Gastroesophageal sphincter (tissue), 4 donors: ENCODE data around the gene CYP46A1. TPM values are rescaled to one million over a fixed set of nuclear protein-coding genes. Genes with fewer than 3 reads are reported as not detected.
A peak's percentile ranks its signal among the peaks of the same experiment; 100 is the strongest.

Experiments used
- ATAC-seq: fragments of 150-250 bp; one replicate; pipeline ENCODE4 v1.9.1; 2016; ENCODE audit warnings: mild to moderate bottlenecking, moderate library complexity
- H3K27ac ChIP-seq, 4 donors: fragments of 200-600 bp; sonication (generic) in 3 of 4; 1 replicate in 3 of 4; 2 replicates in 1 of 4; pipeline ENCODE4 v1.5.1; 2016 to 2019
- H3K27me3 ChIP-seq: fragments of 200-600 bp; sonication (generic); one replicate; pipeline ENCODE4 v1.5.1; 2019
- H3K36me3 ChIP-seq, 2 donors: fragments of 200-600 bp; sonication (generic); one replicate each; pipeline ENCODE4 v1.5.1; 2019; ENCODE audit warnings: control low read depth in 1 of 2
- H3K4me1 ChIP-seq, 3 donors: fragments of 200-600 bp; sonication (generic); 1 replicate in 2 of 3; 2 replicates in 1 of 3; pipeline ENCODE4 v1.5.1; 2016 to 2019; ENCODE audit warnings: control low read depth in 2 of 3
- H3K4me3 ChIP-seq, 2 donors: fragments of 200-600 bp; sonication (generic); one replicate each; pipeline ENCODE4 v1.5.1; 2019; ENCODE audit warnings: mild to moderate bottlenecking in 1 of 2, moderate library complexity in 1 of 2
- H3K9me3 ChIP-seq, 3 donors: fragments of 200-600 bp; sonication (generic); one replicate each; pipeline ENCODE4 v1.5.1; 2017 to 2019; ENCODE audit warnings: control low read depth in 2 of 3
- EP300 ChIP-seq: sonication (generic); formaldehyde crosslinking; IDR thresholded peaks from one replicate; pipeline ENCODE4 v1.6.1; 2017; ENCODE audit warnings: antibody characterized with exemption, mild to moderate bottlenecking
- POLR2A ChIP-seq, 2 donors: fragments of 450-650 bp; IDR thresholded peaks; one replicate each; pipeline ENCODE4 v1.6.1; 2017; ENCODE audit warnings: antibody characterized with exemption in 2 of 2, mild to moderate bottlenecking in 2 of 2, moderate library complexity in 1 of 2
- POLR2AphosphoS5 ChIP-seq: sonication (generic); formaldehyde crosslinking; IDR thresholded peaks from one replicate; pipeline ENCODE4 v1.6.1; 2017; ENCODE audit warnings: antibody characterized with exemption
- WGBS, 2 donors: methylation state at CpG; one replicate each; pipeline ENCODE4 v1.1.5; 2018; ENCODE audit warnings: low coverage in 1 of 2; 5-methylcytosine and 5-hydroxymethylcytosine counted together
- total RNA-seq, 4 donors: library from RNA; depleted of rRNA; stranded (reverse); fragments of >200 nt; gene quantifications; one replicate each; pipeline ENCODE4 v1.1.0, GENCODE V29; 2016
- TF ChIP-seq, protein P1 (sequence below), 4 experiments: fragments of 200-600 bp in 2 of 4; fragments of 450-650 bp in 2 of 4; sonication (generic) in 1 of 4; IDR thresholded peaks; one replicate each; pipeline ENCODE4 v1.5.1; 2017 to 2019; ENCODE audit warnings: antibody characterized with exemption in 4 of 4, mild to moderate bottlenecking in 2 of 4, moderate library complexity in 2 of 4

CYP46A1 gene
- total RNA-seq, 4 donors from 2014 or later, result 0.78 to 1.4 (median 0.94) TPM; not detected in 1

DNA sequence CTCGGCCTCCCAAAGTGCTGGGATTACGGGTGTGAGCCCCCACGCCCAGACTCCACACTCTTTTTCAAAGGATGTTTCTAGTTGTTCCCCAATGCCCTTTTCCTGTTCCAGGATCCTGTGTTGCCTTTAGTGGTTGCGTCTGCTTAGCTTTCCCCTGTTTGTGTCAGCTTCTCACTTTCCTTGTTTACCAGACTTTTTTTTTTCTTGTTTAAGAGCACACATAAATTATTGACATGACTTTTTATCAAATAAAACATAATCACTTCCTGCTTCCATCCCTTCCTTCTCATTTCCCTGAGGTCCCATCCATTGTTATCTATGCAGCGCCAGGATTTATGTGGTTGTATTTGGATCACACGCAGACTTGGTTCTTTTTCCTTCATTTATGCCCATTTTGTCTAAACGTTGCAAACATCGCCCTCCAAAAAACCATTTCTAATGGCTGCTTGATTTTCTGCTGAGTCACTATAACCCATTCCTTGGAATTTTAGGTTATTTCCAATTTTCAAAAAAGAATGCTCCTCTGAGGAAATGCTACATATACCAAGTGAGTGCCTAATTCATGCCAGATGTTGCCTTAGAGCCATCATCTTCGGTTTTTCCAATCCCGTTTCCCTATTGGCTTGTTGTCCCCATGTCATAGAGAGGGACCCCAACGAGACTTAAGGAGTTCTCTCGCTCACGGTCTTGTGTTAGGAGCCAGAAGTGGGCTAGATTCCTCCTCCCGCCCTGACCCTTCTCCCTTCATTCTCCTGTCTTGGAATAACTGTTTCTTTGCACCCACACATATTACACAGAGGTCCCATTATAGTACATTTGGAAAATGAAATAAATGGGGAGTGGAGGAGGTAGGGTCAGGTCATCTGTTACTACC is 13.5 kb upstream of the CYP46A1 start:
- H3K4me3 ChIP-seq, result no peak overlapping the region
- peak overlapping the region in 1 of 4 donors; percentile 7 for H3K27ac ChIP-seq
- H3K9me3 ChIP-seq, result no peaks in the 10 kb centered on the region
- peaks cover 0 to 17% of the 10 kb centered on the region in 2 donors for H3K36me3 ChIP-seq
- H3K27me3 ChIP-seq, result peaks cover 13% of the 10 kb centered on the region
- TF ChIP-seq EP300 (no peak), POLR2AphosphoS5 (no peak), POLR2A (IDR thresholded peaks at IDR 0.05) (no peak)
- TF ChIP-seq, protein P1, sequence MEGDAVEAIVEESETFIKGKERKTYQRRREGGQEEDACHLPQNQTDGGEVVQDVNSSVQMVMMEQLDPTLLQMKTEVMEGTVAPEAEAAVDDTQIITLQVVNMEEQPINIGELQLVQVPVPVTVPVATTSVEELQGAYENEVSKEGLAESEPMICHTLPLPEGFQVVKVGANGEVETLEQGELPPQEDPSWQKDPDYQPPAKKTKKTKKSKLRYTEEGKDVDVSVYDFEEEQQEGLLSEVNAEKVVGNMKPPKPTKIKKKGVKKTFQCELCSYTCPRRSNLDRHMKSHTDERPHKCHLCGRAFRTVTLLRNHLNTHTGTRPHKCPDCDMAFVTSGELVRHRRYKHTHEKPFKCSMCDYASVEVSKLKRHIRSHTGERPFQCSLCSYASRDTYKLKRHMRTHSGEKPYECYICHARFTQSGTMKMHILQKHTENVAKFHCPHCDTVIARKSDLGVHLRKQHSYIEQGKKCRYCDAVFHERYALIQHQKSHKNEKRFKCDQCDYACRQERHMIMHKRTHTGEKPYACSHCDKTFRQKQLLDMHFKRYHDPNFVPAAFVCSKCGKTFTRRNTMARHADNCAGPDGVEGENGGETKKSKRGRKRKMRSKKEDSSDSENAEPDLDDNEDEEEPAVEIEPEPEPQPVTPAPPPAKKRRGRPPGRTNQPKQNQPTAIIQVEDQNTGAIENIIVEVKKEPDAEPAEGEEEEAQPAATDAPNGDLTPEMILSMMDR (IDR thresholded peaks at IDR 0.05), result no peak
- WGBS, 2 donors, result 80 to 97% methylated on average over 4 to 14 of the region's 14 CpGs
- H3K4me1 ChIP-seq, result peaks cover 0 to 12% (median 0%) of the 10 kb centered on the region in 3 donors
- no peak for ATAC-seq

DNA sequence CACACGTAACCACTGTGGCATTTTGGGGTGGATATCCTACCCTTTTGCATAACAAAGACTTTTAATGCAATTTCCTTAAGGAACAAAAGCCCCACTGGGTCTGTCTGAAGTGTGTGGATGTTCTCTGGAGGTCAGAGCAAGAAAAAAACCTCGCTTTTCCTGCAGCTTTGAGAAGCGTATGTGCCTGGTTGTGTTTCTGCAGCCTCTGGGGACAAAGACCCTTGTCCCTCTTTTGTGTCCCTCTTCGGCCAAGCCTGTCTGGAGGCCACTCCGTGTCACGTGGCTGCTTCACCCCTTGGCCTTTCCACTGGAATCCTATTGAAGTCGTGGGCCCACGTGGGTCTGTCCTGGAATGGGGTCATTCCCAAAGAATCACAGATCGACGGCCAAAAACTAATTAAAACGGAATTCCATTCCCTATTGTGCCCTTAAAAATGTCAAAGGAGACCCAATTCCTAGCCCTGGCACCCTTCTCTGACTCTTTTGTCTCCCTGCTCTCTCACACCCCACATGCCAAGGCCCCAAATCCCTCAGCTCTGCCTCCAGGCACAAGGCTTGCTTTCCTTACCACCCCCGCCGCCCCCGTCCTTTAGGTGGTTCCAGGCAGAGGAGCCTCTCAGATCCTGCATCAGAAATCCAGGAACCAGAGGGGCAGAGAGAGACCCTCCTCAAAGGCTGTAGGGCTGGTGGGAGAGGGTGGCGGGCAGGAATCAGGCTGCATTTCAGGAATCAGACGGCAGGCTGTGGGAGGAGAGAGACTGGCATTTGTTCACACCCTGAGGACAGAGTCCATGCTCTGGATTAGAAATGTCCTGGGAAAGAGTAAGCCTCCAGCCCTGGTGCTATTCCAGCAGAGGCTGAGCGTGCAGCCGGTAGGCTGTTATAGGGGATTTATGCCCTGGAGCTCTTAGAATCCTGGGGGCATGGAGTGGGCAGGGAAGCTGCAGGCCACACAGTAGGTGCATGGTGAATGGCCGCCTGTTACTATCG is 12.6 kb upstream of the CYP46A1 start:
- no peak for ATAC-seq
- peak overlapping the region in 2 of 4 donors; percentile 19 to 42 for H3K27ac ChIP-seq
- 72 to 86% methylated on average over 5 to 10 of the region's 20 CpGs for WGBS, 2 donors

DNA sequence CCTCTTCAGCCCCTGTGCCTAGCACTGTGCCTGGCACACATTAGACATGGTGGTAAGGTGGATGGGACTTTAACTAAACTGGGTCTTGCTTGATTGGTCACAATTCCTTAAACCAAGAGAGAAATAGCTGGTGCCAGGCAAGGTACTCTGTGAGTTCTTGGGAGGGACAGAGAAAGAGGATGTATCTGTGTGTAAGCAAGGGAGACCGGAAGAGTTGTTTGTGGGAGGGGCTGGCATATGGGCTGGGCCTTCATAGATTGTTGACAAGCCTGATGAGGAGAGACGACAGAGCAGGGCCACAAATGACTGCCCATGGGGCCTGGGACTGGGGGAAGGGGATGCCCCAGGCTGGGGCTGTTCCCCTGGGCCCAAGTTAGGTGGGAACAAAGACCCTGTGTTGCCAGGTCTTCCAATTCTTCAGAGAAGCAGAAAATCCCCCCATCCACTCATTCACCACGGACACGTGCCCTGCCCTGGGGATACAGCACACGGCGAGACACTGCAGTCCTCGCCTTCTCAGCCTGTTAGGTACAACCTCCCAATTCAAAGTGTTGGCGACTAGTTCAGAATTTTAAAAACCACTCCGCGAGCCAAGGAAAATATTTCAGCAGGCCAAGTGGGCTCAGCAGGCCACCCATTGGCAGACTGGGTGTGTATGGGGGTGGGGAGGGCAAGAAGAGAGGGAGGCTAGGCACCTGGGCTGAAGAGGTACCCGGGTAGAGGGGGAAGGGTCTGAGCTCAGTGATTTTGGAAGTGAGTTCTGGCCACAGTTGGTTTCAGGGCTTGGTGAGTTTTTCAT is 11.4 kb upstream of the CYP46A1 start:
- H3K4me1 ChIP-seq, result peaks cover 0 to 12% (median 0%) of the 10 kb centered on the region in 3 donors
- peaks cover 0 to 16% of the 10 kb centered on the region in 2 donors for H3K36me3 ChIP-seq
- ATAC-seq, result no peak
- H3K9me3 ChIP-seq, result peaks cover 0 to 4% (median 0%) of the 10 kb centered on the region in 3 donors
- peak overlapping the region in 2 of 4 donors; percentile 19 to 42 for H3K27ac ChIP-seq
- no peak overlapping the region for H3K4me3 ChIP-seq
- H3K27me3 ChIP-seq, result peaks cover 25% of the 10 kb centered on the region
- WGBS, 2 donors, result 81 to 88% methylated on average over 2 to 7 of the region's 11 CpGs
- TF ChIP-seq POLR2AphosphoS5 (no peak), EP300 (no peak), POLR2A (IDR thresholded peaks at IDR 0.05) (no peak)
- TF ChIP-seq, protein P1 (IDR thresholded peaks at IDR 0.05), result no peak

More for the DNA sequence above, 12.6 kb upstream of the CYP46A1 start:
- H3K4me3 ChIP-seq, result no peak overlapping the region
- peaks cover 22% of the 10 kb centered on the region for H3K27me3 ChIP-seq
- H3K36me3 ChIP-seq, result peaks cover 0 to 17% of the 10 kb centered on the region in 2 donors
- TF ChIP-seq POLR2A (IDR thresholded peaks at IDR 0.05), result no peak
- peaks cover 0 to 12% (median 0%) of the 10 kb centered on the region in 3 donors for H3K4me1 ChIP-seq
- H3K9me3 ChIP-seq, result no peaks in the 10 kb centered on the region

DNA sequence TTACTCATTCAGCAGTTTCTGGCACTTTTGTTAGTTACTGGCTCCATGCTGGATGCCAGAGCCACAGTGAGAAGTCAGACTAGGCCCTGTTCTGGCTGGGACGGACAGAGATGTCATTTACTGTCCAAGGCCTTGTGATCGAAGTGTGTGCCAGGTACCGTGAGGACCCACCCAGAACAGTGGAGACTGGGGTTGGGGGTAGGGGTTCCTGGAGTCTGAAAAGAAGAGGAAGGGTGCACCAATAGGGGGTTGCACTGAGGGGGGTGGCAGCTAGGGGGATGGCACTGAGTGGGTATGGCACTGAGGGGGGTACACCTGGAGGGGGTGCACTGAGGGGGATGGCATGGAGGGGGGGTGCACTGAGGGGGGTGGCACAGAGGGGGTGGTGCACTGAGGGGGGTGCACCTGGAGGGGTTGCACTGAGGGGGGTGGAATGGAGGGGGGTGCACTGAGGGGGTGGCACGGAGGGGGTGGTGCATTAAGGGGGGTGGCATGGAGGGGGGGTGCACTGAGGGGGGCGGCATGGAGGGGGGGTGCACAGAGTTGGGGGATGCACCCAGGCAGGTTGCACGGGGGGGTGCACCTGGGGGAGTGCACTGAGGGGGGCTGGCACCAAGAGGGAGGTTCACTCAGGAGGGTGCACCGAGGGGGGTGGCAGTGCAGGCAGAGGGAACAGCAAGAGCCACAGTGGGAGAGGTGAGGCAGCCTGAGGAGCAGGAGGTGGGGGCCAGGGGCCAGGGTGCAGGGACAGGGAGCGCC is 10.6 kb upstream of the CYP46A1 start:
- Histone ChIP-seq H3K4me1 (peaks cover 0 to 12% (median 0%) of the 10 kb centered on the region in 3 donors), H3K27ac (no peak overlapping the region), H3K27me3 (peaks cover 25% of the 10 kb centered on the region), H3K9me3 (peaks cover 0 to 12% (median 0%) of the 10 kb centered on the region in 3 donors), H3K4me3 (no peak overlapping the region), H3K36me3 (peaks cover 0 to 8% of the 10 kb centered on the region in 2 donors)
- no peak for ATAC-seq
- TF ChIP-seq POLR2AphosphoS5 (no peak), POLR2A (IDR thresholded peaks at IDR 0.05) (no peak), EP300 (no peak)
- TF ChIP-seq, protein P1 (IDR thresholded peaks at IDR 0.05), result no peak
- 69% methylated on average over 4 of the region's 8 CpGs; no CpG with 5 or more reads in 1 of the 2 donors for WGBS, 2 donors
